Measurements from ENCODE around the gene MVD. TPM values are rescaled to one million over a fixed set of nuclear protein-coding genes. Genes with fewer than 3 reads are reported as not detected.

MVD gene
- total RNA-seq, 1 experiment from 2014 or later = 119 TPM

- no peak for TF ChIP-seq CTCF (IDR thresholded peaks at IDR 0.05 in 2 of 3, conservative IDR thresholded peaks at IDR 0.05 in 1 of 3; ENCODE audit: borderline replicate concordance in 1 of 3, insufficient read depth in 1 of 3, low read depth in 2 of 3, low read length in 2 of 3)
- TF ChIP-seq SRF (IDR thresholded peaks at IDR 0.05; ENCODE audit: low read depth) = no peak
- no peak for TF ChIP-seq ELF1 (IDR thresholded peaks at IDR 0.05; ENCODE audit: borderline replicate concordance, low read depth)
- no peak for TF ChIP-seq CBX3 (IDR thresholded peaks at IDR 0.05; ENCODE audit: low read depth)
- TF ChIP-seq YY1 (IDR thresholded peaks at IDR 0.05; ENCODE audit: extremely low read depth, insufficient replicate concordance, low read depth, low read length) = no peak
Observed at GRCh38 chr16:88629835-88630234, 33.1 kb downstream of the MVD start (continued).

GRCh38 chr16:88628512-88628974 is 34.3 kb downstream of the MVD start:
- Histone ChIP-seq H3K27me3 (ENCODE audit: insufficient read depth, low read length) (no peaks in the 10 kb centered on the region), H4K20me1 (ENCODE audit: insufficient read depth) (no peaks in the 10 kb centered on the region), H3K9me3 (ENCODE audit: control insufficient read depth in 1 of 2, insufficient read depth in 1 of 2, low read depth in 1 of 2, low read length in 2 of 2) (no peaks in the 10 kb centered on the region), H3K36me3 (ENCODE audit: control insufficient read depth in 1 of 2, insufficient read depth in 2 of 2, low read length in 2 of 2) (peaks cover 52 to 62% of the 10 kb centered on the region in 2 experiments; a peak in 3 of 4 replicates), H3K9ac (ENCODE audit: low read length) (no peak overlapping the region), H3K27ac (ENCODE audit: low read depth, low read length) (no peak overlapping the region), H3K4me2 (ENCODE audit: low read length) (no peak overlapping the region), H3K79me2 (ENCODE audit: insufficient read depth, low read length) (no peaks in the 10 kb centered on the region), H3K9me2 (ENCODE audit: insufficient read depth) (no peaks in the 10 kb centered on the region), H2AFZ (ENCODE audit: low read depth, low read length, poor library complexity, severe bottlenecking) (no peak overlapping the region), H3K4me3 (replicated peaks in 1 of 2; ENCODE audit: low read depth in 1 of 2, low read length in 2 of 2) (no peak overlapping the region), H3K4me1 (ENCODE audit: control insufficient read depth in 1 of 2, insufficient read depth in 2 of 2, low read length in 2 of 2) (no peaks in the 10 kb centered on the region)
- ChIA-PET POLR2A (no interaction called here), RAD21 (ENCODE audit: low non-redundant PET in 1 of 2, low total read pairs in 2 of 2, uncharacterized antibody in 2 of 2, unreplicated experiment in 2 of 2) (no interaction called here), CTCF (interaction anchor here (1.1 to 1.8 kb wide), 2 partner anchors 10 to 59 kb away, joined by 3 to 8 read pairs; partner anchors contain the start of genes IL17C and ZC3H18)
- BruUV-seq (replicated peaks) = no TSS peak
- TF ChIP-seq SIN3A (IDR thresholded peaks at IDR 0.05; ENCODE audit: low read depth) (no peak), CTCF (IDR thresholded peaks at IDR 0.05 in 2 of 3, conservative IDR thresholded peaks at IDR 0.05 in 1 of 3; ENCODE audit: borderline replicate concordance in 1 of 3, insufficient read depth in 1 of 3, low read depth in 2 of 3, low read length in 2 of 3) (peak in 2 of 3 experiments; percentile 77 to 87; a peak in 4 of 6 replicates)
- intact Hi-C loops (cut with micrococcal nuclease) = no loop called here
- DNase-seq (ENCODE audit: low read depth, low spot score) (no peak), ATAC-seq (peak; percentile 81)
